Measurements from ENCODE around the gene SPHKAP. TPM values are rescaled to one million over a fixed set of nuclear protein-coding genes. Genes with fewer than 3 reads are reported as not detected.

Gene SPHKAP
- total and polyA plus RNA-seq, 7 donors: 0.15 to 0.83 (median 0.41) TPM; not detected in 2

DNA sequence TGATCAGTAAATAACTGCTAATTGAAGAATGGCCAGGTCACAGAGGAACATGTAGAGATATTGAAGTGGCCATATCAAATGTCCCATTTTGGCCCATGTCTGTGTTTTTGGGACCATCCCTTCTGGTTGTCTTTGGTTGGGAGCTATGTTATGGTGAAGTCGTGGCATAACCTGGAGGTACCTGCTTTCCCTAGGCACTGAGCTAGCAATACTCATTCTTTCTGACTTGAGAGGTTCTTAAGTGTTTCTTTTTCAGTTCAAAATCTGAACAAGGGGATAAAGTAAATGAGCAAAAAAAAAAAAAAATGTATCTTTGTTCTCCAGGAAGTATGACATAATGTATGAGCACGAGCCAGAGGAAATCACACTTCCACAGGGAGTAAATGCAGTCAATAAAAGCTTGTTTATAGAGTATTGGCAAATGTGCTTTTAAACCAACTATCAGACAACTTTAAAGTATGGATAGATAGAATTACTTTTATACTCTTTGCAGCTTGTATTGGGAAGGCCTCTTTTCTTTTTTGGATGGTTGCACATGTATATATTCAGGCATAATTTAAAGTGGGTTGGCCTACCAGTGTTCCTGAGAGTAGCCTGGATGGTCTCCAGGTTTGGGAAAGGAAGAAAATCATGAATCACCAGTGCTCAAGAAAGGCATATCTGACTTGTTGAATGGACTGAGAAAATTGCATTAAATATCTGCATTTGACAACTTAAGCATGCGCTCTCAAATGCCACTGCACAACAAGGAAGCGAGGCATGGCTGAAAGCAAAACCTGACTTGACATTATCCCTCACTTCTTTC lies 125.0 kb downstream of the SPHKAP start:
- intact Hi-C loops (cut with DNase I): no loop called here
- DNase-seq: no peak
- no peaks in the 10 kb centered on the region for H3K36me3 ChIP-seq
- TF ChIP-seq, protein P1, sequence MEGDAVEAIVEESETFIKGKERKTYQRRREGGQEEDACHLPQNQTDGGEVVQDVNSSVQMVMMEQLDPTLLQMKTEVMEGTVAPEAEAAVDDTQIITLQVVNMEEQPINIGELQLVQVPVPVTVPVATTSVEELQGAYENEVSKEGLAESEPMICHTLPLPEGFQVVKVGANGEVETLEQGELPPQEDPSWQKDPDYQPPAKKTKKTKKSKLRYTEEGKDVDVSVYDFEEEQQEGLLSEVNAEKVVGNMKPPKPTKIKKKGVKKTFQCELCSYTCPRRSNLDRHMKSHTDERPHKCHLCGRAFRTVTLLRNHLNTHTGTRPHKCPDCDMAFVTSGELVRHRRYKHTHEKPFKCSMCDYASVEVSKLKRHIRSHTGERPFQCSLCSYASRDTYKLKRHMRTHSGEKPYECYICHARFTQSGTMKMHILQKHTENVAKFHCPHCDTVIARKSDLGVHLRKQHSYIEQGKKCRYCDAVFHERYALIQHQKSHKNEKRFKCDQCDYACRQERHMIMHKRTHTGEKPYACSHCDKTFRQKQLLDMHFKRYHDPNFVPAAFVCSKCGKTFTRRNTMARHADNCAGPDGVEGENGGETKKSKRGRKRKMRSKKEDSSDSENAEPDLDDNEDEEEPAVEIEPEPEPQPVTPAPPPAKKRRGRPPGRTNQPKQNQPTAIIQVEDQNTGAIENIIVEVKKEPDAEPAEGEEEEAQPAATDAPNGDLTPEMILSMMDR (IDR thresholded peaks at IDR 0.05): no peak
- no peak for TF ChIP-seq POLR2AphosphoS5 (IDR thresholded peaks at IDR 0.05)
- no peak for TF ChIP-seq EP300 (IDR thresholded peaks at IDR 0.05)
- TF ChIP-seq POLR2A (IDR thresholded peaks at IDR 0.05): no peak
- no peak overlapping the region for H3K4me3 ChIP-seq
- 65 to 67% methylated on average over 4 of the region's 4 CpGs for WGBS, 2 donors
- no peaks in the 10 kb centered on the region for H3K27me3 ChIP-seq
- H3K9me3 ChIP-seq: no peaks in the 10 kb centered on the region
- H3K27ac ChIP-seq: no peak overlapping the region
- H3K4me1 ChIP-seq: no peaks in the 10 kb centered on the region

DNA sequence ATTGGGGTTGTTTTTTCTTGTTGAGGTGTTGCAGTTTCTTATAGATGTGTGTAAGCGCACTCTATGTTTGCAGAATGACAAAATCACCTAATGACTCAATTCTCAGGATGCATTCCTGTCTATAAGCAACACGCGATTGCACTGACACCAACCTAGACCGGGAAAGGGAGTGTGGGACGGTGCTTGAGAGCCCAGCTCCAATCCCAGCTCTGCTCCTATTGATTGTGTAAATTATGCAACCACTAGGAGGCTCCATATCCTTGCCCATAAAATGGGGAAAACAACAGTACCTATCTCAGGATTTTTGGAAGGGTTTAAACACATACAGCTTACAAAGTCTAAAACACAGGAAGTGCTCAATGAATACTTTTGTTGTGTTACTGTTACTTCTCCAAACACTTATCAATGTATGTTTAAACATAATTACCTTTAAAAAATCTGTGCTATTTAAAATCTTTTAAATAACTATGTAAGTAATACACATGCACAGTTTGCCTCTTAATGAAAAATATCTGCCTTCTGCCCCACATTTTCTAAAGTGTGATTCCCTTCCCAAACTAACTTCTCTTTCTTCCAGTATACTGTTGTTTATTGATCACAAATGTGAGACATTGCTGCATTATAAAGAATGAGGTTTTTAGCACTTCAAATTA lies 132.5 kb downstream of the SPHKAP start:
- Histone ChIP-seq H3K4me1 (no peaks in the 10 kb centered on the region), H3K9me3 (no peaks in the 10 kb centered on the region), H3K27ac (no peak overlapping the region), H3K36me3 (no peaks in the 10 kb centered on the region), H3K4me3 (no peak overlapping the region), H3K27me3 (no peaks in the 10 kb centered on the region)
- intact Hi-C loops (cut with DNase I): no loop called here
- TF ChIP-seq POLR2AphosphoS5 (IDR thresholded peaks at IDR 0.05): no peak
- TF ChIP-seq EP300 (IDR thresholded peaks at IDR 0.05): no peak
- no peak for TF ChIP-seq POLR2A (IDR thresholded peaks at IDR 0.05)
- TF ChIP-seq, protein P1 (IDR thresholded peaks at IDR 0.05): no peak
- 6 to 23% methylated on average over 5 of the region's 5 CpGs for WGBS, 2 donors
- no peak for DNase-seq

DNA sequence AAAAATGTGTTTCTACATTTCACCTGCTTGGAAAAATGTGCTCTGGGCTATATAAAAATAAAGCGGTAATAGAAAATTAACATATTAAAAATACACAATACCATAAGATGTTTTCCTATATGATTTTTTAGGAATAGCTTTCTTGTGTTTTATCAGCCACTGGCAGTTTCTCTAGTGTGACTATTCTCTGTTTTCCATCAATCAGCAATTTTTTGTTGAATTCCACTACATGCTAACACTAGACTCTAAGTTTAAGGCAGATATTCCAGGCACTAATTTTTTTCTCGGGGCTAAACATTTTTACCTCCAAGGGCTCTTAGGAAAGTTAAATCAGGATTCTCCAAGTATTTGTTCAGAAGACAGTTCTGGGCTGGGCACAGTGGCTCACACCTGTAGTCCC lies 140.5 kb downstream of the SPHKAP start:
- Histone ChIP-seq H3K36me3 (no peaks in the 10 kb centered on the region), H3K4me1 (no peaks in the 10 kb centered on the region), H3K9me3 (no peaks in the 10 kb centered on the region), H3K27ac (no peak overlapping the region), H3K27me3 (no peaks in the 10 kb centered on the region), H3K4me3 (no peak overlapping the region)
- intact Hi-C loops (cut with DNase I): no loop called here
- TF ChIP-seq POLR2A (IDR thresholded peaks at IDR 0.05) (no peak), POLR2AphosphoS5 (IDR thresholded peaks at IDR 0.05) (no peak), EP300 (IDR thresholded peaks at IDR 0.05) (no peak)
- TF ChIP-seq, protein P1 (IDR thresholded peaks at IDR 0.05): no peak
- WGBS, 2 donors: 91 to 94% methylated on average over 2 of the region's 2 CpGs
- DNase-seq: no peak

DNA sequence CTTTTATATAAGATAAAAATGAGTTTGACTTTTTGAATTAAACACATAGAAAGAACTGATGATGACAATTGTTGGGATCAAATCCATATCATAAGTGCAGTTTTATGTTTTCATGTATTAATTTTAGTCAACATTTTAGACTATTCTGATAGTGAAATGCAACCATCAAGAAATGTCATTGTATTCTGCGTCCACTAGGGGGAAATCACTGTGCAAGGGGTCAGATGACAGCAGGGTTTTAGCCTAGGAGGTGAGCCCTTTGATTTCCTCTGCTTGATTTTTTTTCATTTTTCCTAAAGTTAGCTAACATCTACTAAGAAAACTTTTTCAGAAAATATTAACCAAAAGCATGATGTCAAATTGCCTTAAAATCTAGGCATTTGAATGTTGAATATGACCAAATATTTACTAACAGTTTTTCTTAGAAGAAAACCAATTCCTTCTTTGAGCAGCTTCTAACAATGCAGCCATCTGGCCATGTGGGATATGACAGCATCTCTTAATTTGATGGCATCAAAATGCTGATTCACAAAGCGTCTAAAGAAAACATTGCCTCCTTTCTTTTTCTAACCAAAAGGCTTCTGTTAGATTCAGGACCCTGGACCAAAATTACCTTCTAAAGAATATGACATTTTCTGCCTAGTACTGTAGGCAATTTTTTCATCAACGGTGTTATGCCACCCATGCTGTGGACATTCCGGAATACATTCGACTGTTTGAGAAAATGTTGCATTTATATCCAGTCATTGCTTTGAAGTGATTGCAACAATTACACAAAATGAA lies 141.5 kb downstream of the SPHKAP start:
- no peak overlapping the region for H3K27ac ChIP-seq
- WGBS, 2 donors: 59 to 68% methylated on average over 5 of the region's 5 CpGs
- H3K4me1 ChIP-seq: no peaks in the 10 kb centered on the region
- intact Hi-C loops (cut with DNase I): no loop called here
- H3K9me3 ChIP-seq: no peaks in the 10 kb centered on the region
- TF ChIP-seq POLR2A (IDR thresholded peaks at IDR 0.05): no peak
- TF ChIP-seq EP300 (IDR thresholded peaks at IDR 0.05): no peak
- no peak for TF ChIP-seq POLR2AphosphoS5 (IDR thresholded peaks at IDR 0.05)
- TF ChIP-seq, protein P1 (IDR thresholded peaks at IDR 0.05): no peak
- no peak overlapping the region for H3K4me3 ChIP-seq
- no peak for DNase-seq
- no peaks in the 10 kb centered on the region for H3K36me3 ChIP-seq
- H3K27me3 ChIP-seq: no peaks in the 10 kb centered on the region
